ACC112 (cell line): ENCODE results near the gene KRTAP5-4.

Experiments used
- H2AFZ ChIP-seq: fragments of 200-600 bp; sonication (generic); one replicate; pipeline ENCODE4 v1.6.0; 2017; ENCODE audit warnings: antibody characterized with exemption, low read length; ENCODE audit not compliant: unreplicated experiment
- H3K27ac ChIP-seq: fragments of 200-600 bp; sonication (generic); 2 replicates; pipeline ENCODE4 v1.5.1; 2014; ENCODE audit warnings: low read depth, mild to moderate bottlenecking, antibody characterized with exemption, low read length, moderate library complexity
- H3K27me3 ChIP-seq: fragments of 200-600 bp; sonication (generic); 2 replicates; pipeline ENCODE4 v1.6.1; 2014; ENCODE audit warnings: mild to moderate bottlenecking, antibody characterized with exemption, low read length, moderate library complexity, mixed read lengths; ENCODE audit not compliant: insufficient read depth
- H3K36me3 ChIP-seq: fragments of 200-600 bp; sonication (generic); 2 replicates; pipeline ENCODE4 v1.6.1; 2016; ENCODE audit warnings: mild to moderate bottlenecking, antibody characterized with exemption, low read length, moderate library complexity, mixed read lengths; ENCODE audit not compliant: insufficient read depth
- H3K4me1 ChIP-seq: fragments of 200-600 bp; sonication (generic); one replicate; pipeline ENCODE4 v1.6.1; 2016; ENCODE audit warnings: low read length, mixed read lengths; ENCODE audit not compliant: insufficient read depth, unreplicated experiment, control insufficient read depth
- H3K4me3 ChIP-seq: fragments of 200-600 bp; sonication (generic); 2 replicates; pipeline ENCODE4 v1.5.1; 2014; ENCODE audit warnings: mild to moderate bottlenecking, low read depth, low read length
- H3K79me2 ChIP-seq: fragments of 200-600 bp; sonication (generic); one replicate; pipeline ENCODE4 v1.6.0; 2016; ENCODE audit warnings: low read length; ENCODE audit not compliant: control insufficient read depth, unreplicated experiment, insufficient read depth

The KRTAP5-4 gene

GRCh38 chr11:1571760-1572196 lies 50.2 kb downstream of the KRTAP5-4 start:
- H3K79me2 ChIP-seq = no peaks in the 10 kb centered on the region
- no peaks in the 10 kb centered on the region for H3K36me3 ChIP-seq
- H3K4me1 ChIP-seq = no peaks in the 10 kb centered on the region
- no peak overlapping the region for H2AFZ ChIP-seq
- peaks cover 47% of the 10 kb centered on the region for H3K27me3 ChIP-seq
- H3K4me3 ChIP-seq = no peak overlapping the region
- H3K27ac ChIP-seq = no peak overlapping the region
